Epithelial cell of esophagus (primary cell): ENCODE measurements around the gene PPP4R4.

ENCODE experiments used
- DNase-seq: peaks from one replicate; pipeline ENCODE4 v3.0.0; 2010; ENCODE audit warnings: low read depth
- H3K4me3 ChIP-seq: 2 replicates; pipeline ENCODE4 v1.5.1; 2011; ENCODE audit warnings: mild to moderate bottlenecking, low read length, control low read depth
- TF ChIP-seq, protein P1 (sequence below): IDR thresholded peaks from 2 replicates; pipeline ENCODE4 v1.5.1; 2011; ENCODE audit warnings: low read depth, mild to moderate bottlenecking, low read length, control low read depth, inconsistent platforms; ENCODE audit not compliant: insufficient read depth; ENCODE audit errors: missing control alignments

Gene PPP4R4

DNA sequence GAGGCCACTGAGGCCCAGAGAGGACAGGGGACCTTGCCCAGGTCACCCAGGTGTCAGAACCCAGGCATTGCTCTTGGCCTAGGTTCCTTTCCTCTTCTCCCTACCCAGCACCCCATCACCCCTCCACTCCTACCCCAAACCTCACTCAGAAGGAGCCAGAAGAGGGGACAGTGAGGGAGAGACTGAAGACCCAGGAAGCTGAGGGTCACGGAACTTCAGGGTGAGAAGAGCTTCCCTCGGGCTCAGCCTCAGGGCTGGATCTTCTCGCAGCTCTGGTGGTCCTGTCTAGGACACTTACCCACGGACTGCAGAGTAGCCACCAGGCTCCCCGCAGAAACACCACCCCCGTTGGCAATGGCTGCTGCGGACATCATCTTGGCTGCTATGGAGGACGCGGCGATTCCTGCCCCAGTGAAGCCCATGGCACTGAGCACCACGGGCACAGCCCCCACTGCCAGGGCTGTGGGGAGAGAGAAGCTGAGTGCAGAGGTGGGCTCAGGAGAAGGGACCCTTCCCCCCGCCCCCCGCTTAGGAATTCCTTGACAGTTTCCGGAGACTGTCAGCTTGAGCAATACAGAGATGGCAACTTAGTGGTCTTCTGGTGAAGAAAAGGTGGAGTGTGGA is 45.8 kb upstream of the PPP4R4 start:
- no peak for DNase-seq
- H3K4me3 ChIP-seq, result no peak overlapping the region
- TF ChIP-seq, protein P1, sequence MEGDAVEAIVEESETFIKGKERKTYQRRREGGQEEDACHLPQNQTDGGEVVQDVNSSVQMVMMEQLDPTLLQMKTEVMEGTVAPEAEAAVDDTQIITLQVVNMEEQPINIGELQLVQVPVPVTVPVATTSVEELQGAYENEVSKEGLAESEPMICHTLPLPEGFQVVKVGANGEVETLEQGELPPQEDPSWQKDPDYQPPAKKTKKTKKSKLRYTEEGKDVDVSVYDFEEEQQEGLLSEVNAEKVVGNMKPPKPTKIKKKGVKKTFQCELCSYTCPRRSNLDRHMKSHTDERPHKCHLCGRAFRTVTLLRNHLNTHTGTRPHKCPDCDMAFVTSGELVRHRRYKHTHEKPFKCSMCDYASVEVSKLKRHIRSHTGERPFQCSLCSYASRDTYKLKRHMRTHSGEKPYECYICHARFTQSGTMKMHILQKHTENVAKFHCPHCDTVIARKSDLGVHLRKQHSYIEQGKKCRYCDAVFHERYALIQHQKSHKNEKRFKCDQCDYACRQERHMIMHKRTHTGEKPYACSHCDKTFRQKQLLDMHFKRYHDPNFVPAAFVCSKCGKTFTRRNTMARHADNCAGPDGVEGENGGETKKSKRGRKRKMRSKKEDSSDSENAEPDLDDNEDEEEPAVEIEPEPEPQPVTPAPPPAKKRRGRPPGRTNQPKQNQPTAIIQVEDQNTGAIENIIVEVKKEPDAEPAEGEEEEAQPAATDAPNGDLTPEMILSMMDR, result no peak

DNA sequence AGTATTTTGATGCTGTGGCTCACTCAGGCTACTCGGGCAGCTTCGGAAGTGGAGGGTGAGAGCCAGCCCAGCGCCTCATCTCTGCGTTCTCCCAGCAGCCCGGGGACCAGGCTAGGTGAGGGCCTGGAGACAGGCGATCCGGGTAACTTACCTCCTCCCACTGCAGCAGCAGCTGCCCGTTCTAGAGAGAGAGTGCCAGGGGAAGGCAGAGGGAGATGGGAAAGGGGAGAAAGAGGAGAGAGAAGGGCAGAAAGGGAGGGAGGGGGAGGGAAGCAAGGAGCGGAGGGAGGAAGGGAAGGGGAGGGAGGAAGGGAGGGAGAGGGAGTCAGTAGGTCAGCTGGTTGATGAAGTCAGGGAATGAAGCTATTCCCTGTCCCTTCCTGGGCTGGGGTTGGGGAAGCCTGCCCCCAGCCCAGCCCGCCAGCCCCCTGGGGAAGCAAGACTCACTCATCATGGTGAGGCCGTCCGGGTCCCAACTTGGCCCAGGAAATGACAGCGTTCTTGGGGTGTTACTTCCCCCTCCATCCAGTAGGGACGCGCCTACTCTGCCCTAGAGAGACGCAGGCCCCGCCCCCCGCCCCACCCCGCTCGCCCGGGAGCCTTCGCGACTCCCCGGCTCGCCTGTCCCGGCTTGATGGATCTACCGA is 44.9 kb upstream of the PPP4R4 start, which contains the start of gene IFI27L2:
IFI27L2 (minus strand) TSS at position 494 of the 647 bp plus-strand sequence; CDS start at position 454, 40 bp downstream.
- peak; percentile 77 for DNase-seq
- TF ChIP-seq, protein P1, result peak; percentile 5
- peak within 1 kb of the TSS; percentile 55 for H3K4me3 ChIP-seq

GRCh38 chr14:94129758-94130414 is 44.2 kb upstream of the PPP4R4 start:
- DNase-seq, result peak; percentile 77
- TF ChIP-seq, protein P1, result no peak
- peak overlapping the region; percentile 55 for H3K4me3 ChIP-seq

DNA sequence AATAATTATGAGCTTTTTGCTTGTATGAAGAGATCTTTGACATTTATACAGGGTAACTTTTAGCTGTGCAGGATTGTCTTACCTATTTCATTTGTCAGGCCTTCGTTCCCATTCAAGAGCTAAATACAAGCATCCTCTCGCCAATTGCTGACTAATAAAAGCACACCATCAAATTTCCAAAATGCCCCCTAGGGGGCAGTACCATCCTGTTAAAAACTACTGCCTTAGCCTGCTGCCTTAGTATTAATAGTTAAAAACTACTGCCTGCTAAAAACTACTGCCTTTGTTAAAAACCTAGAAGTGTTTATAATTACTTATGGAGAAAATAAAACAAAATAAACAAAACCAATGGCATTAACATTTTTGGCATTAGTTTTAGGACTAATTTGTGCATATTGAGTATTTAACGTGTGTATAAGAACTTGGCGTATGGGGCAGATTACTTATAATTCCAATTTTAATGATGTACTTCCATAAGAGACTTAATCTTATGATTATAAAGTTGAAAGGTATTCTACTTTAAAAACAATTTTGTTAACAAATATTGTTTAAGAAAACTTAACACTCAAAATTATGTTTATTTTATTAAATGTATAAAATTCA is 41.7 kb upstream of the PPP4R4 start:
- DNase-seq, result peak; percentile 77
- H3K4me3 ChIP-seq, result no peak overlapping the region
- TF ChIP-seq, protein P1, result peak; percentile 76

- no peak overlapping the region for H3K4me3 ChIP-seq
- no peak for DNase-seq
- TF ChIP-seq, protein P1, result no peak
These were observed 38.6 kb upstream of the PPP4R4 start for GRCh38 chr14:94135476-94135875.

DNA sequence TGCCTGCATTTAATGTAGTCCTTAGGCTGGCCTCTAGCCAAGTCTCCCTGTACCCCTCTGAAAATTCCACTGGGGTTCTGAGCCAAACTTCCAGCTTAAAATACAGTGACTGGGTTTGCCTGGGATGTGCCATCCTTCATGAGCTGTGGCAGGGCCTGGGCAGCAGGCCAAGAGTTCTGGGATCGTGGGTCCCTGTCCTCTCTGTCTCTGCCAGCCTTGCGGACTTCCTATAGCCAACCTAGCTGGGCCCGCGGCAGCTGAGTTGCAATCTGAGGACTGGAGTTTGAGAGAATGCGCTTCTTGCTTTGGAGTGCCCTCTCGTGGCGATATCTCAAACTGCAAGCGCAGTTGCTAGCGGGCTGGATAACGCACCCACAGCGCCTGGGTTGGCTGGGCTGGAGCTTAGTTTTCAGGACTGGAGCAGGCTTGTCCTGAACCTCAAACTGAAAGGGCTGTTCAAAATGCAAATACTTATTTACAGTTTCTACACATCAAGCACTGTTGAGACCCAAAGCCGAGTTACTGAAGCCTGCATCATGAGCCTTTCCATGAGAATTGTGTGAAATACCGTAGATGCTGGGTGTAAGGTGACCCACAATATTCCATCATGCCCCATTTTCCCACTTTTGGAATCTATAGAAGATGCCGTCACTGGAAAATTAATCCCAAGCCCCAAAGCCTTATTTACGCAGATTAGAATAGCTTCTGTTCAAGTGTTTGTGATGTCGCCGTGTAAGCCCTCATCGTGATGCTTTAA is 37.4 kb upstream of the PPP4R4 start:
- H3K4me3 ChIP-seq, result no peak overlapping the region
- DNase-seq, result peak; percentile 84
- TF ChIP-seq, protein P1, result peak; percentile 97
